ENCODE measurements around the gene OLFM4.
"Not testable (repeated sequence)": the region's sequence is repeated elsewhere in the genome, so short reads cannot be mapped to it uniquely, and the experiment has no call there.

OLFM4 gene, protein sequence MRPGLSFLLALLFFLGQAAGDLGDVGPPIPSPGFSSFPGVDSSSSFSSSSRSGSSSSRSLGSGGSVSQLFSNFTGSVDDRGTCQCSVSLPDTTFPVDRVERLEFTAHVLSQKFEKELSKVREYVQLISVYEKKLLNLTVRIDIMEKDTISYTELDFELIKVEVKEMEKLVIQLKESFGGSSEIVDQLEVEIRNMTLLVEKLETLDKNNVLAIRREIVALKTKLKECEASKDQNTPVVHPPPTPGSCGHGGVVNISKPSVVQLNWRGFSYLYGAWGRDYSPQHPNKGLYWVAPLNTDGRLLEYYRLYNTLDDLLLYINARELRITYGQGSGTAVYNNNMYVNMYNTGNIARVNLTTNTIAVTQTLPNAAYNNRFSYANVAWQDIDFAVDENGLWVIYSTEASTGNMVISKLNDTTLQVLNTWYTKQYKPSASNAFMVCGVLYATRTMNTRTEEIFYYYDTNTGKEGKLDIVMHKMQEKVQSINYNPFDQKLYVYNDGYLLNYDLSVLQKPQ

DNA sequence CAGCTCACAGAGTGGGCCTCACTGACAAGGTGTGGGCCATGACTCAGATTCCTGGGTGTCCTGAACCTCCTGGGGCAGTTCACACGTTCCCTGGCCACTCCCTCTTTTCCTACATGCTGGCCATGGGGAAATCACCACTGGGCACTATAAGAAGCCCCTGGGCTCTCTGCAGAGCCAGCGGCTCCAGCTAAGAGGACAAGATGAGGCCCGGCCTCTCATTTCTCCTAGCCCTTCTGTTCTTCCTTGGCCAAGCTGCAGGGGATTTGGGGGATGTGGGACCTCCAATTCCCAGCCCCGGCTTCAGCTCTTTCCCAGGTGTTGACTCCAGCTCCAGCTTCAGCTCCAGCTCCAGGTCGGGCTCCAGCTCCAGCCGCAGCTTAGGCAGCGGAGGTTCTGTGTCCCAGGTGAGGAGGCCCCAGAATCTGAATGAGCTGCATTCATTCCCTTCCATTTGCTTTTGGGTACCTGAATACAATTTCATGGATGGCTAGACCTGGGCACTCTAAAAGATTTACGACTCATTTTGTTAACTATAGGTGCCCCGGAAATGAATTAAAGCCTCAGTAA is at the start of gene OLFM4:
Gene OLFM4 (plus strand): TSS at position 177 of the 567 bp plus-strand sequence. CDS start 24 bp downstream, at position 201.
- no peak for DNase-seq

- DNase-seq, result no peak
Observed at GRCh38 chr13:52978989-52979388, 49.6 kb upstream of the OLFM4 start.

DNA sequence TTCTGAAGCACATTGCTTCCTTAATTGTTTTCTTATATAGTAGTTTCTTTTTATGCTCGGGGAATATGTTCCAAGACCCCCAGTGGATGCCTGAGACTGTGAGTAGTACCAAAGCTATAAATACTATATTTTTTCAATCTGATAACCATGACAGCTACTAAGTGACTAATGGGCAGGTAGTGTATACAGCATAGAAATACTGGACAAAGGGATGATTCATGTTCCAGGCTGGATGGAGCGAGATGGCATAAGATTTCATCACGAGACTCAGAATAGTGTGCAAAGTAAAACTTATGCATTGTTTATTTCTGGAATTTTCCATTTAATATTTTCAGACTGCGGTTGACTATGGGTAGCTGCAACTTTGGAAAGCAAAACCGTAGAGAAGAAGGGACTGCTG is 47.9 kb upstream of the OLFM4 start:
- DNase-seq, result no peak

DNA sequence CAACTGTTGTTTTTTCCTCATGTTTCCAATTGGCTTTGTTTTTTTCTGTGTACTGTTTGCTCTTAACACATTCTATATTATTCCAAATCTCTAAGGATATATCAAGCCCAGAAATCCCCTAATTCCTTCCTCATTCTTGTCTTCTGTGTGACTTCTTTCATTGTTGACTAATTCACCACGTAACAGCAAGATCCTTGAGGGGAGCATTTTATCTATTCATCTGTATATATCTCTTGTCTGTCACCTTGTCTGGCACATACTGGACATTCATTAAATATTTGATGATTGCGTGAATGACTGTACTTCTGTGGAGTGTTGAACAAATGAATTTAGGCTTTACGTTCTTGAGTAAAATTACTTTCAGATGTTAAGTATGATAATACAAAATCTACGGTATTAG is 44.8 kb upstream of the OLFM4 start:
- no peak for DNase-seq

- DNase-seq, result no peak
Observed at GRCh38 chr13:52984881-52985363, 43.7 kb upstream of the OLFM4 start.

- no peak for DNase-seq
Observed at GRCh38 chr13:52991344-52992020, 37.1 kb upstream of the OLFM4 start.

GRCh38 chr13:52992110-52992509 is 36.5 kb upstream of the OLFM4 start:
- no peak for DNase-seq

DNA sequence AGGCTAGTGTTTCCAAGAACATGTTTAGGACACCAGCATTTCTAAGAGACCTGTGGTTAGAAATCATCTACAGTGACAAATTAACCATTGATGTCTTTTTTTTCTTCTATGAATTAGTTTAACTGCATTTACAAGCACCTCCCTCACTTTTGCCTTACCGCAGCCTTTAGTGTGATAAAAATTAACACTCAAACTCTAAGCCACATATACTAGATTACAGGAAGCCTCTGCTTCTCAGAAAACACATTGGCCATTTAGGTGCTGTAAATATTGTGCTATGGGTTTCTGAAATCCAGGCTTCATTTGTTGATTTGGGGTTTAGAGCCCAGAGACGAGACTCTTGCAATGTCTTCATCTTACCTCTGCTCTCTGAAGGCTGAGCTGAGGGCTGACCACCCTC is 34.6 kb upstream of the OLFM4 start:
- no peak for DNase-seq

- DNase-seq, result no peak
Observed at GRCh38 chr13:52994865-52995264, 33.7 kb upstream of the OLFM4 start.

GRCh38 chr13:52995946-52996345 is 32.7 kb upstream of the OLFM4 start:
- DNase-seq, result no peak

- no peak for DNase-seq
Observed at GRCh38 chr13:52997951-52998876, 30.4 kb upstream of the OLFM4 start.

DNA sequence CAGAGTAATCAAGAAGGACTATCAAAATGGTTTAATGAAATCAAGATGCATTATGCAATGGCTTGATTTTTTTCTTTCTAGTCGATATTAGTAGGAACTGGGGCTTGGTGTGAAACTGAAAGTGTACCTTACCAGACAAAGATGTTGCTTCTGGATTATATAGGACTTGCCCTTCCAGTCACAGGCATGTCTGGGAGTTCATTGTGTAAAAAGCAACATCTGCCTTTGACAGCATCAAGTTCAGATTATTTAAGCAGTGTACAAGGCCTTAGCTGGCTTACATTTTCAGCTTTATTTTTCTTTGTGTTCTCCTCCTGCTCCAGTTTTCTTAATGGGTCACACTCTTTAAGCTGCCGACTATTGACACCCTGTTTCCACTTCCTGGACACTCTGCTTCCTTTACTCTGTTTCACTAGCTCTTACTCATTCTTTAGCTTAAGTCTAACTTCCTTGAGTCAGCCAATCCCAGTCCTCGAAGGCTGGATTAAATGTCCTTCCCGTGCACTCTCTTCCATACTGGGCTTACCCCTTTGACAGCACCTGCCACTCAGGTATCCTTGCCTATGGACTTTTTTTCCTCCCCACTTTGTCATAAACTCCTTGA is 29.4 kb upstream of the OLFM4 start:
- no peak for DNase-seq

DNA sequence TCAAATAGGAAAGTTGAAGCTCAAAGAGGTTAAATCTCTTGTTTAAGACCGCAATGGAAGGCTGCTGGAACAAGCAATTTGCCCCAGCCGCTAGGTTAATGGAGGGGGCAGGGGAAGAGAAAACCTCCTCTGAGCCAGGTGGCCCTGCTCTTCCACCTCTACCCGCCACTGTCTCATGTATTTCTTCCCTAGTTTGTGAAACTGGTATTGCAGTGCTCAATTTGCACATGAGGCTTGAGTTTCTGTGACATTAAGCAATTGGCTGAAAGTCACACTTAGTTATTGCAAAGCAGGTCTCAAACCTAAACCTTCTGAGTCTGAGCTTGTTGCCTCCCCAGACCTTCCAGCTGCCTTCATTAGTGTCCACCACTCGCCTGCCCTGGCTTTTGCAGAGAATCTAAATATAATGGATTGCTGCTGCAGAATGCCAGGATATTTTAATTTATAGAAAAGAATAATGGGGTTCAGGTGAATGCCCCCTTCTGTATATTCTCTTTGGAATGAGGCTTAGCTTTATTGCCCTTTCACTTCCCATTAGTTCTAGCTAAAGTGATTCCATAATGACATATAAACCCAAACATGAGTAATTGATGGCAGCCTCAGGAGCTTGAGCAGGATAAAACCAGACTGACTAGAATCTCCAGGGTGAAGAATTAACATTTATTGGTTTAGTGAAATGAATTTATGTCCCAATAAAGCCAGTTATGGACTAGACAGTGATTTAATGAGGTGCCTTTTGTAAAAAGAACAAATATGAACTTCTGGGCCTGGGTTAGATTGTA is 27.0 kb upstream of the OLFM4 start:
- DNase-seq, result no peak

DNA sequence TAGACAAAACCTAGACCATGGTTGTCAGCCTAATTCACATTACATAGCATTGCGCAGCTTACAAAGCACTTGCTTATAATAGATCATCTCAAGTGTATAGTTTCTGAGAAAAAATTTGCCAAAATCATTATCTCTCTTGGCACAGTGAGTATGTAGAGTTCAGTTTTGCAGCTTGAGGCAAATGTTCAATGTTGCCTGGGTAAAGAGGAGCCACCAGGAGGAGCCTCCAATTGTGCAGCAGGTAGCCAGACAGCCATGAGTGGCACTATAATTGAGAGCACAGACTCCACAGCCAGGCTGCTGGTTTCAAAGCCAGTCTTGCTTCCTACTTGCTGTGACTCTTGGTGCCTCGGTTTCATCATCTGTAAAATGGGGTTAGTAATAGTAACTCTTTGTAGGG is 24.0 kb upstream of the OLFM4 start:
- DNase-seq, result no peak

GRCh38 chr13:53005626-53006025 is 23.0 kb upstream of the OLFM4 start:
- no peak for DNase-seq

DNA sequence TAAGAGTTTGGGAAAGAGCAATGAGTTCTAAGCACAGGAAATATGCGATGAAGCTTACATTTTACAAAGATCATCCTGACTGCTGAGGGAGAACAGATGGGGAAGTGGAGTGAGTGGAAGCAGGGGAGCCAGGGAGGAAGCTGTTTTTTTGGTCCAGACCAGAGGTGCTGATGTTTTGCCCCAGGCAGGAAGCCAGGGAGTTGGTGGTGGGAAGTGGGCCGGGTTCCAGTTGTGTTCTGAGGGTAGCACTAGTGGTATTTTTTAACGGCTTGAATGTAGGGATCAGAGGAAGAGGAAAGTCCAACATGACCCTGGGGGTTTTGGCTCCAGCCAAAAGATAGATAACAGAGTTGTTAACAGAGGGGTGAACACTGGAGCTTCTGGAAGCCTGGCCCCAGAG is 20.7 kb upstream of the OLFM4 start:
- DNase-seq, result no peak

DNA sequence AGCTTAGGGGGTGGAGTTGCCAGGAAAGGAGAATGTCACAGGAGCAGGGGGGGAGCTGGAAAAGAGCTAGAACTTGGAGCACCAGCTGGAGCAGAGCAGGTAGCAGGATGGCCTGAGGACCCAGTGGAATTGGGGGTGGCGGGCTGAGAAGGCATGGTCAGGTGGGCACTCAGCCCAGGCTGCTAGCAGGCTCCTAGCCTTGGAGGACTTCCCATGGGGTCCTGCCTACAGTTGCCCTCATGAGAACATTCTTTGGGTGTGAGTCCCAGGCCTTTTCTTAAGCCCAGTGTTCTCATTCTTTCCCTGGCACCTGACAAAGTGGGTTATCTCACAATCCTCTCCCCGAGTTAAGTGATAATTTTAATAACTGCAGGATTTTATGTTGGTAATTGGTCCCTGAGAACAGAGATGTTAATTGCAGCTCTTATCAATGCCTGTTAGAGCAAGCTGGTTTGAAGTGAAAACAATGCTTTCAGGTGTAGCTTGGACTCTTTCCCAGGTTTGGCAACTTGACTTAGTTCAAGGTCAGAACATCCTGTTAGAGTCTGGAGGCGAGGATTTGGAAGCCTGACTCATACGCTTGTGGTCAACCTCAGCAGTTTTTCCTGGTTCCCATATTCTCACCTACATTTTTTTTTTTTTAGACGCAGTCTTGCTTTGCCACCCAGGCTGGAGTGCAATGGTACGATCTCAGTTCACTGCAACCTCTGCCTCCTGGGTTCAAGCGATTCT is 18.1 kb upstream of the OLFM4 start:
- no peak for DNase-seq

DNA sequence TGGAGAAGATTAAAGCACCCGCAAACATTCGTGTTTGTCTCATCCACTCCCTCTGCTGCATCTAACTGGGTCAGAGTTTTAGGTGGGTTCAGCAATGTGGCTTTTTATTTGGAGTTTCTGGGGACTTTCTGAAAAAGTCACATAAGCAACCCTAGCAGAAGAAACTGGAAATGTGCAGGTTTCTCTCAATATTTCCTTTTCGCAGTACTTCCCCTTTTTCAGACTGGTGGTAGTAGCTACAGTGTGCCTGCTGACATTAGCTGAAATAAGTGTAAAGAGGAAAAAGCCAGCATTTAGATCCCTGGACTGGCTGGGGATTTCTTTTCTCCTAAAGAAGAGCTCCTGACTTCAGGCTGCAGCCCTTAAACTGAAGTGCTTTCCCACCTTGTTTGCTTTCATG is 15.9 kb upstream of the OLFM4 start:
- DNase-seq, result no peak

DNA sequence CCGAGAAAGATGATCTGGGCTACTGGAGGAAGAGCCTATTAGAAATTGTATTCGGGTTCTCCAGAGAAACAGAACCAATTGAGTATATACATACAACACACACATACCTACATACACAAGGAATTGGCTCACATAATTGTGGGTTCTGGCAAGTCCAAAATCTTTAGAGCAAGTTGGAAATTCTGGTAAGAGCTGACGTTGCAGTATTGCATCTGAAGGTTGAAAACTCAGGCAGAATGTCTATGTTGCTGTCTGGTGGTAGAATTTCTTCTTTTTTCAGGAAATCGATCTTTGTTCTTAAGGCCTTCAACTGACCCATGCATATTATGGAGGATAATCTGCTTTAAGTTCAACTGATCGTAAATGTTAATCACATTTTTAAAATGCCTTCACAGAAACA is 15.5 kb upstream of the OLFM4 start:
- no peak for DNase-seq

GRCh38 chr13:53014018-53014417 is 14.6 kb upstream of the OLFM4 start:
- not testable (repeated sequence) for DNase-seq
